CD4-positive, alpha-beta T cell treated with Interleukin-4 for 4 hours (primary cell): ENCODE measurements around the gene POLR2M.

ENCODE experiments used
- DNase-seq: peaks from one replicate; pipeline ENCODE4 v3.0.0-alpha.2; 2020

POLR2M gene

GRCh38 chr15:57706405-57707209 lies at the start of gene POLR2M:
POLR2M (plus strand) TSS chr15:57706714; CDS start chr15:57706843, 129 bp downstream.
- peak; percentile 93 for DNase-seq

DNA sequence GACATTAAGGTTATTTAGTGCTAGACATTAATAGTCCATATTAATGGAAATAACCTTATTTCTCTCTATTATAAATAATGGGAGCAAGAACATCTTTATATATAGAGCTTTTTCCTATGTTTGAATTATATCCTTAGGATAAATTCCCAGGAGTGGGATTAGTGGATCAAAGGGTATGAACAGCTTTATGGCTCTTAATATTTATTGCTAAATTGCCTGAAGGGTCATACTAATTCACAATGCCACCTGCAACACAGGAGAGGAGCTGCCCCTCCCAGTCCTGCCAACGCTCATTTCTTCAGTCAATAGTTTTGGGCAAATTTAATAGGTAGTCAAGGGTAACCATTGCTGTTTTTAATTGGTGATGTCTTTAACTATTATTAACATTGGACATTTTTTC lies 48.9 kb upstream of the POLR2M start:
- no peak for DNase-seq

DNA sequence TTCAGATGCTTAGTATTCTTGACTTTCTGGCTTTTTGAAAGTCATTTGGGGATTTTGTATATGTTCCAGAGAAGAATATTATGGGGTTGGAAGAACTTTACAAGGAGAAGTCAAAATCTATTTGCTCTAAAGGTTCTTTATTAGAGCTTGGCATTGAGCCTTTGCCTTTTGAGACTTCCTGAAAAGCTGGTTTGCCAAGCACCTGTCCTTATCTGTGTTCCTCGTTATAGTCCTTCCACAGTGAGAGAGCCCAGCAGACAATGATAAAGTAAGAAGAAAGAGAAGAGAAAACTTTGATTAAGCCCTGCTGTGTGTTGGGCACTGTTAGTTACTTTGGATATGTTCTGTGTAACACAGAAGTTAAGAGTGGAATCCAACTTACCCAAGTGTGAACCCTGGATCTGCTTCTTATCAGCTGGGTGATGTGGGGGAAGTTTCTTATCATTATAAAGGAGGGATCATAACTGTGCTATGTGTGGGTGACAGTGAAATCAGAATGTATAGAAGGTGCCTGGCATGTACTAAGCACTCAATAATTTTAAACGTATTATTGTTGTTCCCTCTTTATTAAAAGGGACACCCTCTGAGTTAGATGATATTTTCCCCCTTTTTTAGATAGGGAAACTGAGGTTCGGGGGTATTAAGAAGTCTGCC lies 44.3 kb upstream of the POLR2M start:
- DNase-seq: no peak

DNA sequence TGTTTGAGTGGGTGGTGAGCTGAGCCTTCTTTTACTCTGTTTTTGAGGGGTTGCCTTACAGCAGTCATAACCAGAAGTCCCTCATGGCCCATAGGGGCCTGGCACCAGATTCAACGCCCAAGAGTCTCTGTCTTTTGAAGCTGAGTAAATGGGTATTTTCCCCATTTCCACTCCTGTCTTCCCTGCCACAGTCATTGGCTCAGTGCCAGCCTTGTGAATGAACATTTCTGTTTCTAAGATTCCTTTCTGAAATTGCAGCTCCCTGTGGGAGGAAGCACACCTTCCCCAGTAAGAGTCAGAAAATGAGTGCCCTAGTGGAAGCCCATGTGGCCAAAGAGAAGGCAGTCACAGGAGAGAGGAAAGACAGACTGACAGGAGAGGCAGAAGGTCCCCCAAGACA lies 43.7 kb upstream of the POLR2M start:
- DNase-seq: no peak

DNA sequence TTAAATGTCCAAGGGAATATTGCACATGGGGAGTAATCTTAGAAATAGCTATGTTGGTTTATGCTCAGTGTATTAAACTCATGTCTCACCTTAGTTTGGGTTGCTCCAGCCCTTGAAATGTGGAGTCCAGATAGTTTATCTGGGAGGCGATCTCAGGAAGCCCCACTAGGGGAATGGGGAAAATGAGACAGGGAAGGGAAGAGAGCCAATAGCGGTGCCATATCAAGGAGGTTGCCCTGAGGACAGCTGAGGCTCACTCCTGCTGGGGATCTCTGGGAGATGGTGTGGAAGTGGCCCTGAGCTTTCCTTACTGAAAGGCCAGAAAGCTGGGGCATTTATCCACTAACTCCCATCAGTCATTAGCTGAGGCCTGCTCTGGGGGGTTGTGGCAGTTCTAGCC lies 43.3 kb upstream of the POLR2M start:
- DNase-seq: no peak

DNA sequence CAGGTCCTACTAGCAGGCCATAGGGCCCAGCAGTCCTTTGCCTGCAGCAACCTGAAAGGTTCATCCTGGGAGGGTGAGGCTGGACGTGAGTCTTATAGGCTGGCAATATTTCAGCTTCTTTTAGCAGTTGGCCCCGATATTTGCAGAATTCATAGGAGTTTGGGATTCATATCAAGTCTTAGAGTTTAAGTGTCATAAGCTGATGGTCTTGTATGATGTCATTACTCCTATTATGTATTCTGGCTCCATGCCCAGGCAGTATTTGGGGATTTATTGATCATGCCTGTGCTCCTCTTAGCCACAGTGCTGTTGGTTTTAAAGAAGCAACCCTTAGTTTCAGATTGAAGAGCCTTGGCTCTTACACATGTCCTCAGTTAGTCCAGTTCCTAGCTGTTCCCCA lies 41.3 kb upstream of the POLR2M start:
- no peak for DNase-seq

GRCh38 chr15:57665939-57666338 lies 40.6 kb upstream of the POLR2M start:
- DNase-seq: no peak

DNA sequence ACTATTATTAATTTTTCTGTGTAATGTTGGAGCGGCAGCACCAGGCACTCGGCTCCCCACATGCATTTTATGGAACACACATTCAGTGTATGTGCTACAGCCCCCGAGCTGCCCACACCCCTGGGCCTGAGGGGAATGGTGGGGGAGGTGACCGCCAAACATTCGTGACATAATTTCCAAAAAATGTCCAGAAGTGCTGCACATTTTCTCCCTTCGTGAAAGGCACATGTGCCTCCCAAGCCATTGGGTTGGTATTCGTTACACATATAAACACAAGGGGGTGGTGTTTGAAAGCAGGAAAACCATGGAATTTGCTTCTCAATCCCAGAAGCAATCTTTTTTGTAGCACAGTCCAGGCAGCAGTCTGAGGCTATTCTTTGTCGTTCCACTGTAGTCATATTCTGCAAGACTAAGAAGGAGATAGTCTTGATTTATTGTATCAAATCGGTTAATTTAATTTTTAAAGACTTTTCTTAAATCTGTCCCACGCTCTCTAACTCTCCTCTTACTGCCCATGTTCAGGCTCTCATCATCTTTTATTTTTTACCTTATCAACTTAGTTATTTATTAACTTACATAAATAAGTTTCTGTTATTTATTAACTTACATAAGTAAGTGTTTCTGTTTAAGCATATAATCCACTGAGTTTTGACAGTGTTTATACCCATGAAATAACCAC lies 39.2 kb upstream of the POLR2M start:
- DNase-seq: no peak

GRCh38 chr15:57668016-57668415 lies 38.5 kb upstream of the POLR2M start:
- no peak for DNase-seq

- DNase-seq: no peak
Measured at GRCh38 chr15:57671636-57672035, 34.9 kb upstream of the POLR2M start.

- no peak for DNase-seq
Measured at GRCh38 chr15:57675481-57676181, 30.9 kb upstream of the POLR2M start.

GRCh38 chr15:57676585-57676984 lies 29.9 kb upstream of the POLR2M start:
- DNase-seq: no peak

GRCh38 chr15:57677204-57677603 lies 29.3 kb upstream of the POLR2M start:
- DNase-seq: no peak

DNA sequence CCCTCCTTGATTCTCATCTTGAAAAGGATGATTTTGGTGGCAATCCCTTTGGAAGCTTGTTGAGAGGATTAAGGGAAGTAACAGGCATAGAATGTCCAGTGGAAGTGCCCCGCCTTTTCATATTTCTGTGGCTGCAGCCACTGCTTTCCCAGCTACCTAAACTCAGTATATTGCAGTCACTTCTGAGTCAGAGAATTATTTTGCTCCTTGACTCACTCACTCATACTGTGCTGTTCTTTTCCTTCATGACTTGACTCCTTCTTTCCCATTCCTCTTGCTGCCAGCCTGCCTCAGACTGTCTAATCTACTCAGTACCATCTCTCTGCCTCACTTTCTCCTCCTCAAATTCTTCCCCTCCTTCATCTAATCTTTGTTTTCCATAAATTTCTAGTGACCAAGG lies 26.5 kb upstream of the POLR2M start:
- DNase-seq: no peak

GRCh38 chr15:57681011-57681410 lies 25.5 kb upstream of the POLR2M start:
- DNase-seq: no peak

GRCh38 chr15:57683481-57683880 lies 23.0 kb upstream of the POLR2M start:
- no peak for DNase-seq

DNA sequence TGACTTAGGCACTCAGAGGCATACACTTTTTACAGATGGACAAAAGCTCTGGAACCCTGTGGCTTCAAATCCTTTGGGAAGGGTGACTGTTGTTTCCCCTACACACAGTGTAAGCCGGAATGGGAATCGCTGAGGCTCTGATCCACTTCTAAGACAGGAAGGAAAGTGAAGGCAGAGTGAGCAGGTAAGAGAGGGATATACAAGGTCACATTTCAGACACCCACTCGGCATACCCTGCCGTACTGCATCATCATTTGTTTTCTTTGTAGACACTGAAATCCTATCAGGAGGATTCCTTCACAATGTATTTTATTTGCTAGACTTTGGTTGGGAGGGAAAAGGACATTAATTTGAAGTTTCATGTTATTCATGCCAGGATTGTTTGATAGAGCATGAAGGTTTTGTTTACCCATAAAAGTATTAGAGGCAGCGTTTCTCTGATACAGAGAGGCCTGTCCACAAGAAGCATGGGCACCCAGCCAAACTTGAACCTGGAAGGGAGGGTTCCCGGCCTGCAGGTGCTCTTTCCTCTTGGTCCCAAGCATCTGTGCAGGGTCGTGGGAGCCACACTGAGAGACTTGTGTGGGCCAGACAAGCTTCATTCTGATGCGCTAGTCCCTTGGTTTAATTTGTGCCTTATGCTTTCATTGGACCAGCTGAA lies 21.9 kb upstream of the POLR2M start:
- no peak for DNase-seq

DNA sequence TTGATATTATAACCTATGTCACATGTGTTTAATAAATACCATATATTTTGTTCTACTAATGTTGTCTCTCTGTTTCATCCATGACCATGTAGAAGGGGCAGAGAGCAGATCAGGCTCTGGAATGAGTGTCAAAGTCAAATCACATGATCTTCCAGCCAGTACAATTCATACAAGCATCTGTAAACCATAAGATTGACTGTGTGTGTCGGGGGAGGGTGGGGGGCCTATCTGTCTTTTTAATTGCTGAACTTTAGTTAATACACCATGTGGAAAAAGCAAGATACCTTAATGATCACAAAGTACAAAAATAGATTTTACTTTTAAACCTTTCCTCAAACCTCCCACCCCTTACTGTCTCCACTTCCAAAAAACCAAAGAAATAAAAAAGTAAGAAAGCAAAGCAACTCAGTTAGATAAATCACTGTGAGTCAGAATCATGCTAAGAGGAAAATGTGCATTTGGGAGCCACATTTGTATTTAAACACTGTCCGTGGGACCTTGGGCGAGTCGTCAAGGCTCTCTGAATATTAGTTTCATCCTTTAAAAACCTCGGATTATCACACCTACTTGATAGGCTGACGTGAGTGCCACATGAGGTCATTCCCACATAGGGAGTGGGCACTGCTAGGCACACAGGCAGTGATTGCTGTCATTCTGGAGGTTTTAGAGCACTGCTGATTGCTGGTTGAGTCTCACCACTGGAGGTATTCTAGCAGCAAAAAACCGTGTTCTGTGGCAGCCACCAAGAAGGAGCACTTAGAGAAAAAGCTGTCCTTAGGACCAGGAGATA lies 21.0 kb upstream of the POLR2M start:
- DNase-seq: no peak

GRCh38 chr15:57686657-57687056 lies 19.9 kb upstream of the POLR2M start:
- DNase-seq: no peak

- no peak for DNase-seq
Measured at GRCh38 chr15:57690341-57690966, 16.1 kb upstream of the POLR2M start.

- DNase-seq: no peak
Measured at GRCh38 chr15:57691082-57691481, 15.4 kb upstream of the POLR2M start.
